Mesenchymal stem cell (in vitro differentiated cells and primary cell): ENCODE data around the gene FGF21. TPM values are rescaled to one million over a fixed set of nuclear protein-coding genes. Genes with fewer than 3 reads are reported as not detected.

Source experiments
- DNase-seq: peaks from one replicate; pipeline ENCODE4 v3.0.0-alpha.2; 2013
- H2AFZ ChIP-seq: one replicate; pipeline ENCODE4 v1.6.1; 2013; ENCODE audit warnings: low read depth, mild to moderate bottlenecking, control low read depth, inconsistent platforms, low read length, moderate library complexity
- H2AK5ac ChIP-seq: 2 replicates; pipeline ENCODE4 v1.6.1; 2013; ENCODE audit warnings: low read length, moderate library complexity, mild to moderate bottlenecking, inconsistent platforms; ENCODE audit not compliant: severe bottlenecking
- H2BK120ac ChIP-seq: one replicate; pipeline ENCODE4 v1.6.1; 2013; ENCODE audit warnings: low read depth, mild to moderate bottlenecking, inconsistent platforms, low read length, moderate library complexity
- H2BK12ac ChIP-seq, 2 experiments: one replicate each; pipeline ENCODE4 v1.6.1; 2013; ENCODE audit warnings: inconsistent platforms in 2 of 2, low read length in 2 of 2, mild to moderate bottlenecking in 2 of 2, moderate library complexity in 2 of 2, control low read depth in 1 of 2
- H2BK15ac ChIP-seq: one replicate; pipeline ENCODE4 v1.6.1; 2013; ENCODE audit warnings: mild to moderate bottlenecking, low read depth, inconsistent platforms; ENCODE audit not compliant: poor library complexity, severe bottlenecking
- H2BK5ac ChIP-seq: 2 replicates; pipeline ENCODE4 v1.6.1; 2013; ENCODE audit warnings: low read depth, mild to moderate bottlenecking, low read length, control low read depth, inconsistent platforms; ENCODE audit not compliant: poor library complexity, severe bottlenecking
- H3K14ac ChIP-seq, 2 experiments: one replicate each; pipeline ENCODE4 v1.6.1; 2013; ENCODE audit warnings: inconsistent platforms in 2 of 2, low read length in 2 of 2, control low read depth in 1 of 2, mild to moderate bottlenecking in 1 of 2, moderate library complexity in 1 of 2
- H3K18ac ChIP-seq, 2 experiments: one replicate each; pipeline ENCODE4 v1.6.1; 2013; ENCODE audit warnings: inconsistent platforms in 2 of 2, low read length in 2 of 2, control low read depth in 1 of 2, low read depth in 1 of 2, mild to moderate bottlenecking in 1 of 2
- H3K23ac ChIP-seq, 2 experiments: one replicate each; pipeline ENCODE4 v1.6.1; 2013; ENCODE audit warnings: inconsistent platforms in 2 of 2, low read length in 2 of 2, mild to moderate bottlenecking in 2 of 2, moderate library complexity in 2 of 2, control low read depth in 1 of 2
- H3K27ac ChIP-seq: 2 replicates; pipeline ENCODE4 v1.5.1; 2013; ENCODE audit warnings: mild to moderate bottlenecking, moderate library complexity, low read length, control low read depth, inconsistent platforms; ENCODE audit not compliant: poor library complexity, severe bottlenecking
- H3K27me3 ChIP-seq, 2 experiments: 2 replicates each; pipeline versions ENCODE4 v1.6.1 to v1.7.0; 2013; ENCODE audit warnings: low read length in 2 of 2, mild to moderate bottlenecking in 2 of 2, moderate library complexity in 2 of 2, control low read depth in 1 of 2, inconsistent platforms in 1 of 2; ENCODE audit not compliant: control insufficient read depth in 1 of 2, insufficient read depth in 1 of 2
- H3K36me3 ChIP-seq, 2 experiments: 2 replicates each; pipeline versions ENCODE4 v1.6.1 to v1.7.0; 2013; ENCODE audit warnings: low read length in 2 of 2, control low read depth in 1 of 2, inconsistent platforms in 1 of 2, low read depth in 1 of 2, mild to moderate bottlenecking in 1 of 2; ENCODE audit not compliant: insufficient read depth in 2 of 2, control insufficient read depth in 1 of 2
- H3K4ac ChIP-seq, 2 experiments: one replicate each; pipeline ENCODE4 v1.6.1; 2013; ENCODE audit warnings: inconsistent platforms in 2 of 2, low read length in 2 of 2, mild to moderate bottlenecking in 2 of 2, moderate library complexity in 2 of 2, control low read depth in 1 of 2, low read depth in 1 of 2
- H3K4me1 ChIP-seq: 2 replicates; pipeline ENCODE4 v1.6.1; 2013; ENCODE audit warnings: low read depth, low read length, control low read depth; ENCODE audit not compliant: control insufficient read depth, insufficient read depth
- H3K4me2 ChIP-seq: 2 replicates; pipeline ENCODE4 v1.6.1; 2013; ENCODE audit warnings: low read length, mild to moderate bottlenecking, inconsistent platforms; ENCODE audit not compliant: poor library complexity, severe bottlenecking
- H3K4me3 ChIP-seq, 2 experiments: 2 replicates each; pipeline versions ENCODE4 v1.5.1 to v1.7.0; 2013; ENCODE audit warnings: low read length in 2 of 2, mild to moderate bottlenecking in 2 of 2, control low read depth in 1 of 2, low read depth in 1 of 2; ENCODE audit not compliant: insufficient read depth in 1 of 2
- H3K79me1 ChIP-seq: replicated peaks from 2 replicates; pipeline ENCODE4 v1.6.1; 2013; ENCODE audit warnings: mild to moderate bottlenecking, control low read depth, low read length, inconsistent platforms; ENCODE audit not compliant: poor library complexity, severe bottlenecking
- H3K9ac ChIP-seq: 2 replicates; pipeline ENCODE4 v1.7.0; 2013; ENCODE audit warnings: mild to moderate bottlenecking, low read length, moderate library complexity
- H3K9me3 ChIP-seq: 2 replicates; pipeline ENCODE4 v1.7.0; 2013; ENCODE audit warnings: mild to moderate bottlenecking, low read length; ENCODE audit not compliant: control insufficient read depth
- H4K8ac ChIP-seq: one replicate; pipeline ENCODE4 v1.6.1; 2013; ENCODE audit warnings: inconsistent platforms, mild to moderate bottlenecking, low read length, moderate library complexity
- H4K91ac ChIP-seq: one replicate; pipeline ENCODE4 v1.6.1; 2013; ENCODE audit warnings: mild to moderate bottlenecking, low read length, inconsistent platforms
- WGBS: methylation state at CpG from one replicate; pipeline ENCODE4 v1.1.7; 2013; ENCODE audit warnings: mixed read lengths; 5-methylcytosine and 5-hydroxymethylcytosine counted together
- small RNA-seq: library from polyadenylated mRNA; stranded (forward); fragments of <200 nt; extraction: miRNeasy Mini kit (QIAGEN cat#:217004); gene quantifications from one replicate; pipeline ENCODE3, GENCODE V24; 2013; ENCODE audit warnings: low read depth

FGF21 gene

GRCh38 chr19:48806818-48807589, 51.7 kb downstream of the FGF21 start:
- Histone ChIP-seq H2BK120ac (no peak overlapping the region), H2BK5ac (no peak overlapping the region), H3K9ac (no peak overlapping the region), H3K27me3 (no peaks in the 10 kb centered on the region), H2AFZ (no peak overlapping the region), H3K4ac (no peak overlapping the region), H3K36me3 (peaks cover 3 to 24% of the 10 kb centered on the region in 2 experiments), H4K91ac (no peak overlapping the region), H3K4me3 (no peak overlapping the region), H2AK5ac (no peak overlapping the region), H3K4me2 (no peak overlapping the region), H3K14ac (no peak overlapping the region), H3K27ac (no peak overlapping the region), H3K18ac (no peak overlapping the region), H3K23ac (no peak overlapping the region), H3K79me1 (peaks cover 20% of the 10 kb centered on the region), H4K8ac (peak overlapping the region; percentile 27), H2BK12ac (no peak overlapping the region), H3K9me3 (no peaks in the 10 kb centered on the region), H2BK15ac (no peak overlapping the region), H3K4me1 (peaks cover 30% of the 10 kb centered on the region)
- WGBS: 79% methylated on average over 17 of the region's 17 CpGs
- DNase-seq: peak; percentile 59

DNA sequence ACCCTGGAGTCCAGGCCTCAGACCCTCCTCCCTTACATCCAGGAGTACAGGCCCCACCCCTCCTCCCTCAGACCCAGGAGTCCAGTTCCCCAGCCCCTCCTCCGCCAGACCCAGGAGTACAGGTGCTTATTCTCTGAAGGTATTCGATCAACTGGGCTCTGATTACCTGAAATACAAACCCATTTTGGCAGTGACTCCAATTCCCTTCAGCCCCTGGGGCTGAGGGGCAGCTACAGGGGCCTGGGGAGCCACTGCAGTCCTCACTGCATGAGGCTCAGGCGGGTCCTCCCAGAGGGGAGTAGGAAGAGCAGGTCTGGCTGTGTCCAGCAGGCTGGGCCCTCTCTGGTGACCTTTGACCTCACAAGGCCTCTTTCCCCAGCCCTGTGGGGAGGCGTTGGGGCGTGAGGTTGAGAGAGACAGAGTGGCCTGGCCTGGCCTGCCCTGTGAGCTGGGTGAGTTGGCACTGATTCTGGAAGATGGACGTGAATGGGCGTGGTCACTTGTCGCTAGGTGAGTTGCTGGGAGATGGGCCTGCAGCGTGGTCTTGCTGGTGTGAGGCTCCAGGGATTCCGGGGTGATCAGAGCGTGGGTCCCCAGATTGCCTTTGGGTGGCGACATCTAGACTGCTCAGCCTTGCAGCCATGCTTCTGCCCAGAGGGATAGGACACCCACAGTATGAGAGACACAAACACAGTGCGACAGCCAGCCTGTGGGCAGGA, 52.4 kb downstream of the FGF21 start:
- no peak overlapping the region for H2BK15ac ChIP-seq
- no peak overlapping the region for H3K18ac ChIP-seq
- H4K91ac ChIP-seq: no peak overlapping the region
- WGBS: 93% methylated on average over 13 of the region's 13 CpGs
- H3K14ac ChIP-seq: no peak overlapping the region
- no peak overlapping the region for H3K4me3 ChIP-seq
- peaks cover 32% of the 10 kb centered on the region for H3K4me1 ChIP-seq
- no peak overlapping the region for H3K4me2 ChIP-seq
- no peaks in the 10 kb centered on the region for H3K27me3 ChIP-seq
- no peak overlapping the region for H2BK5ac ChIP-seq
- no peak overlapping the region for H4K8ac ChIP-seq
- H3K23ac ChIP-seq: no peak overlapping the region
- H3K9me3 ChIP-seq: no peaks in the 10 kb centered on the region
- H2BK120ac ChIP-seq: no peak overlapping the region
- no peak overlapping the region for H3K4ac ChIP-seq
- no peak overlapping the region for H2AFZ ChIP-seq
- no peak overlapping the region for H2AK5ac ChIP-seq
- H3K9ac ChIP-seq: no peak overlapping the region
- peak overlapping the region in 1 of 2 experiments; percentile 59 for H2BK12ac ChIP-seq
- DNase-seq: no peak
- no peak overlapping the region for H3K27ac ChIP-seq
- H3K79me1 ChIP-seq: peaks cover 20% of the 10 kb centered on the region
- H3K36me3 ChIP-seq: peaks cover 3 to 24% of the 10 kb centered on the region in 2 experiments

Small RNA genes within 50 kb of the gene (small RNA-seq; reads per million reads assigned to genes)
- not detected for gene RNU6-317P
